GM21737 (cell line): ENCODE measurements around the gene PVR.

ENCODE experiments used
- ATAC-seq: cut with Tn5 transposase; IDR thresholded peaks from one replicate; pipeline ENCODE4 v1.9.1; 2021; ENCODE audit warnings: mild to moderate bottlenecking, moderate library complexity; ENCODE audit not compliant: unreplicated experiment

Gene PVR

DNA sequence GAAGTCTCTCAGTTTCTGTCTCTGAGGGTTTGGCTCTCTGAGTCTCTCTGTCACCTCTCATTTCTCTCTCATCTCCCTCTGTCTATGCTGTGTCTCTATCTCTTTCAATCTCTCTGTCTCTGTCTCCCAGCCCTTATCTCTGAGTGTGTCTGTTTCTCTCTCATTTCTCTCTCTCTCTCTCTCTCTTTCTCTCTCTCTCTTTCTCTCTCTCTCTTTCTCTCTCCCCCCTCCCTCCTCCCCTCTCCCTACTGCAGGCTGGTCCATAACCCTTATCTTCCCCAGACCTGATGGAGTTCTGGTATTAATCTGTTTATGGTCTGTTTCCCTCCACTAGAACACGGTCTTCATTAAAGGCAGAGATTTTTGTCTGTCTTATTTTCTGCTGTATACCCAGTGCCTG, 1.3 kb upstream of the PVR start:
- ATAC-seq, result no peak

DNA sequence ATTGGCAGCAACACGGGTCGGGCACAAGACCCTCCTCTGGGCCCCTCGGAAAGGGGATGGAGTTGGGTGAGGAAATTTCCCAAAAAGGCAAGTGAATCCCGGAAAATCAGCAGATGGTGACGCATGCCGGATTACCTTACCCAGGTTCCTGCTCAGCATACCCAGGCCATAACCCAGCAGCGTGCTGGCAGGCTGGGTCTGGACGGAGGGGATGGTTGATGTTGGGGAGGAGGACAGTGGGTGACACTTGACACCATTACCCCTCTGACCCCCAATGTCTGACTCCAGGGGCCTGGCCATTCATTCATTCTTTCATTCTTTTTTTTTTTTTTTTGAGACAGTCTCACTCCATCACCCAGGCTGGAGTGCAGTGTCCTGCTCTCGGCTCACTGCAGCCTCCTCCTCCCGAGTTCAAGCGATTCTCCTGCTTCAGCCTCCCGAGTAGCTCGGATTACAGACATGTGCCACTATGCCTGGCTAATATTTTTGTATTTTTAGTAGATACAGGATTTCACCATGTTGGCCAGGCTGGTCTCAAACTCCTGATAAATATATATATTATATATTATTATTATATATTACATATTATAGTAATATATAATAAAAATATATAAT, 799 bp downstream of the PVR start:
- no peak for ATAC-seq

DNA sequence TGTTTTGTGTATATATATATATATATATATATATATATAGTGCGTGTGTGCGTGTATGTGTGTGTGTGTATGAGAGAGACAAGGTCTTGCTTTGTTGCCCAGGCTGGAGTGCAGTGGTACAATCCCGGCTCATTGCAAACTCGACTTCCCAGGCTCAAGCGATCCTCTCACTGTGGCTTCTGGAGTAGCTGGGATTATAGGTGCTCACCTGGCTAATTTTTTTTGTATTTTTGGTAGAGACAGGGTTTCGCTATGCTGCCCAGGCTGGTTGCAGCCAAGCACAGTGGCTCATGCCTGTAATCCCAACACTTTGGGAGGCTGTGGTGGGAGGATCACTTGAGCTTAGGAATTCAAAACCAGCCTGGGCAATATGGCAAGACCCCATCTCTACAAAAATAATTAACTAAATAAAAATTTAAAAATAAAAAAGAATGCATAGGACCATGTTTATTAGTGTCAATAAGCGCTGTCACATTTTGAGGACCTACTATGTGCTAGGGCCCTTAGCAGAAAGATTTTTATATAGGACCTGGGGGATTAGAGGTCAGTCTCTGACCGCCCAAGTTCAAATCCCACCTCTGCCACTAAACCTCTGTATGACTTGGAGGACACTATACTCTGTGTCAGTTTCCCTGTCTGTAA, 1.8 kb downstream of the PVR start:
- ATAC-seq, result no peak

DNA sequence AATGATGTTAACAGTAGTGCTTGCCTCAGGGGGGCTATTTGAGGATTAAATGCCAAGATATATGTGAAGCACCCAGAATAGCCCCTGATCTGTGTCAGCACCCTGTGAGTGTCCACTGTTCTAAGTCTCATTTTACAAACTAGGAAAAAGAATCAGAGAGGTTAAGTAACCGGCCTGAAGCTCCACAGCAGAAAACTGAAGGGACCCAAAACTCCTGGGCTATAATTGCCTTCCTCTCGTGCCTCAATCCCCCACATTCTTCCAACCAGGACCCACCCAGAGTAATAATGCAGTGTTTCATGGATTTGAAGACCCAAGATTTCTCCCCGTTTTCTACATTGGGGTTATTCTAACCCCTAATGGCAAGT, 2.3 kb downstream of the PVR start:
- ATAC-seq, result no peak

DNA sequence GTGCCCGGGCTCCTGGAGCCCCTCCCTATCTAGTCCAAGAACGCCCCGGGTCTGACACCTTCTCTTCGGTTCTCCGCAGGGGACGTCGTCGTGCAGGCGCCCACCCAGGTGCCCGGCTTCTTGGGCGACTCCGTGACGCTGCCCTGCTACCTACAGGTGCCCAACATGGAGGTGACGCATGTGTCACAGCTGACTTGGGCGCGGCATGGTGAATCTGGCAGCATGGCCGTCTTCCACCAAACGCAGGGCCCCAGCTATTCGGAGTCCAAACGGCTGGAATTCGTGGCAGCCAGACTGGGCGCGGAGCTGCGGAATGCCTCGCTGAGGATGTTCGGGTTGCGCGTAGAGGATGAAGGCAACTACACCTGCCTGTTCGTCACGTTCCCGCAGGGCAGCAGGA, 3.4 kb downstream of the PVR start:
- no peak for ATAC-seq

DNA sequence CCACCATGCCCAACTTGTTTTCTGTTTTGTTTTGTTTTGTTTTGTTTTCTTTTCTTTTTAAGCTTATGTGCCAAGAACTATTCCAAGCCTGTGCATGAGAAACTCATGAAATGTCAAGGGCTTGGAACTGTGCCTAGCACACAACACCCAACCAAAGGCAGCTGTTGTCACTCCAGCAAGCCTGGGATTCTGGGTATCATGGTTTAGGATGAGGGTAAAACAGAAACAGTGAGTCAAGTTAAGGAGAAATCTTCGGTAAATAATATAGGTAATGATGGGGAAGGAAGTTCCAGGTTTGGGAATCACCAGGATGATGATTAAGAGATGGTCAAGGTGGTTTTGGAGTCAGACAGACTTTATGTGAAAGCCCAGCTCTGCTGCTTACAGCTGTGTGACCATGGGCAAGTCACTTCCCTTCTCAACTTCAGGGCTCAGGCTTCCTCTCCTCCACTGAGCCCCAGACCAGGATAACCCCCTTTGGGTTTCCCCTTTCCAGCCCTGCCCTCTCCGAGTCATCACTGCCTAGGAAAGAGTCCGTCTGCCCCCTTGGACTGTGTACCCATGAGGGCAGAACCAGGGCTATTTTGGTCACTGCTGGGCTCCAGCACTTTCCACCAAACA, 5.0 kb downstream of the PVR start:
- no peak for ATAC-seq

DNA sequence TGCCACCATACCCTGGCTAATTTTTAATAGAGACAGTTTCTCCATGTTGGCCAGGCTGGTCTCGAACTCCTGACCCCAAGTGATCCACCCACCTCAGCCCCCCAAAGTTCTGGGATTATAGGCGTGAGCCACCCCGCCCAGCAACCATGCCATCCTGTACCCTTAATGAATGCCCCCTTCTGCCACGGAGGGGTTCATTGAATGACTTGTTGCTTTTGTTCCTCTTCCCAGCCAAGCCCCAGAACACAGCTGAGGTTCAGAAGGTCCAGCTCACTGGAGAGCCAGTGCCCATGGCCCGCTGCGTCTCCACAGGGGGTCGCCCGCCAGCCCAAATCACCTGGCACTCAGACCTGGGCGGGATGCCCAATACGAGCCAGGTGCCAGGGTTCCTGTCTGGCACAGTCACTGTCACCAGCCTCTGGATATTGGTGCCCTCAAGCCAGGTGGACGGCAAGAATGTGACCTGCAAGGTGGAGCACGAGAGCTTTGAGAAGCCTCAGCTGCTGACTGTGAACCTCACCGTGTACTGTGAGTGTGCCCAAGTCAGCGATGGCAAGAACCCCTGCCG, 6.0 kb downstream of the PVR start:
- no peak for ATAC-seq

DNA sequence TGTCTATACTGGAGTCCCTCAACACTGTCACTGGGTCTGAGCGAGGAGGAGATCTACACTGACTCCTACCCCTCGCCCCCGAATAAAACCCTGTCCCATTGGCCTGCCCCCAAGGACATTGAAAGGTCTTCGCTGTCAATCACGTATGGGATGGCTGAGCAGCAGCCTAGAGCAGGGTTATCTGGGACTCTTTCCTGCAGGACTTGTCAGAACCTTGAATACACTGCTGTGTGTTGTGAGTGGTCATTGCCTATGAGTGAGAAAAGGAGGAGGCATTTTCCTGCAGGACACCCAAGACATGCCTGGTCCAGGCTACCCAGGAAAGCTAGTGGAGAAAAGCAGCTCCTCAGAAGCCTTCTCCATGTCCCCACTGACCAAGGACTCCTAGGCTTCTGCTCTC, 9.6 kb downstream of the PVR start:
- ATAC-seq, result no peak

DNA sequence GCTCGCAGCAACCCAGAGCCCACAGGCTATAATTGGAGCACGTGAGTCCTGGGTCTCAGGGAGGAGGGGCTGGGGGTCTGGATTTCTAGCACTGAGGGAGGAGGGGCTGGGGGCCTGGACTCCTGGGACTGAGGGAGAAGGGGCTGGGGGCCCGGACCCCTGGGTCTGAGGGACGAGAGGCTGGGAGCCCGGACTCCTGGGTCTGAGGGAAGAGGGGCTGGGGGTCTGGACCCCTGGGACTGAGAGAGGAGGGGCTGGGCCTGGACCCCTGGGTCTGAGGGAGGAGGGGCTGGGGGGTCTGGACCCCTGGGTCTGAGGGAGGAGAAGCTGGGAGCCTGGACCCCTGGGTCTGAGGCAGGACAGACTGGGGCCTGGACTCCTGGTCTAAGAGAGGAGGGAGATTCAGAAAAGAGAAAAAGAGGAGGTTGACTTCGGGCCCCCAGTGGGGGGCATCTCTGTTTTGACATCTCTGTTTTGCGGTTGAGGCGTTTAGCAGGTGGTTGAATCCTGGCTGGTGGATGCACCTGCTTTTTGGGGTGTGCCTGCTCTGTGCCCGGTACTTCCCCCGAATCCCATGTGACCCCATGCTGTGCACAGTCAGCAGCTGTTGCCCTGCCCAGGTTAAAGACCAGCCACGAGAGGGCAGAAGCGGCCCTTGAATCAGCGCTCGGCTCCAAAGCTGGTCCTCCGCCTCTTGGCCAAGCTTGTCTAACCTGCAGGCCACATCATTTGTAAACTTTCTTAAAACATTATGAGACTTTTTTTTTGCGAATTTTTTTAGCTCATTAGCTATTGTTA, 10.5 kb downstream of the PVR start:
- ATAC-seq, result peak; percentile 85

DNA sequence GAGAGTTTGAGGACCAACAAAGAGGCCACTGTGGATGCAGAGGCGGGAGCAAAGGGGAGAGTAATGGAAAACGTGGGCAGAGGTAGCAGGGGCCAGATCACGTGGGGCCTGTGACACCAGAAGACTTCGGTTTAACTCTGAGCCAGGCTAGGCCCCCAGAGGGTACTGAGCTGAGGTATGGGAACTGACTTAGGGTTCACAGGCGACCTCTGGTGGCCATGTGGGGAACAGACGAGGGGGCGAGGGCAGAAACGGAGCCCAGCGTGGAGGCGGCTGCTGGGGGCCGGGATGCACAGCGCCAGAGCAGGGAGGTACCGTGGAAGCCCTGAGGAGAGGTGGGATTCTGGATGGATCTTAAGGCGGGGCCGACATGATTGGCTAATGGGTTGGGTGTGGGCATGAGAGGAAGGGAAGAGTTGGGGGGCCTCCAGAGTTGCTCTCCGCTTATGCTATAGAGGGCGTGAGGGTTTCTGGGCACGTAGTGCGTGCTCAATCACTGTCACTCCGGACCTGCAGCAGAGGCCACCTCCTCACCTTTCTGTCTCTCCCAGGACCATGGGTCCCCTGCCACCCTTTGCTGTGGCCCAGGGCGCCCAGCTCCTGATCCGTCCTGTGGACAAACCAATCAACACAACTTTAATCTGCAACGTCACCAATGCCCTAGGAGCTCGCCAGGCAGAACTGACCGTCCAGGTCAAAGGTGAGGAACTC, 13.7 kb downstream of the PVR start:
- no peak for ATAC-seq

DNA sequence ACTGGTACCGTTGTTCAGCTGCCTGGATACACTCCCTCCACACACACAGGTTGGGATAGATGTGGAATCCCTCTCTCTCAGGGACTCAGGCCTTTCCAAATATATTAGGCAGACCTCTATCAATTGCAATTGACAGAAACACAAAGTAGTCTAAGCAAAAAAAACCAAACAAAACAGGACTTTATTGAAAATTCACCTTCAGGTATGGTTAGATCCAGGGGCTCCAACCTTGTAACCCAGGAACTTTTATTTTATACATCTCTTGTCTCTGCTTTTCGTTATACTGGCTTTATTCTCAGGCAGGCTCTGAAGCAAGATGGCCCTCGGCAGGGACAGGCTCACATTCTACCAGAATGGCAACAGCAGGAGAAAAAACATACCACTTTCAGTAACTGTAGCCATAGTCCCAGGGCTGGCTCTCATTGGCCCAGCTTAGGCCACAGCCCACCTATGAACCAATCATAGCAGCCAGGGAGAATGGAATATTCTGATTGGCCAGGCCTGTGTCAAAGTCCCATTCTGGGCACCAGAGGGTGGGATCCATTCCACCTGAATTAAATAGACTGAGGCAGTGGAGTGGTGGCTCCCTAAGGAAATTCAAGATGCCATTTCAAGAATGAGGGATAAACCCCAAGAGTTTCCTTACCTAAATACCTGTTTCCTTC, 14.5 kb downstream of the PVR start:
- no peak for ATAC-seq

DNA sequence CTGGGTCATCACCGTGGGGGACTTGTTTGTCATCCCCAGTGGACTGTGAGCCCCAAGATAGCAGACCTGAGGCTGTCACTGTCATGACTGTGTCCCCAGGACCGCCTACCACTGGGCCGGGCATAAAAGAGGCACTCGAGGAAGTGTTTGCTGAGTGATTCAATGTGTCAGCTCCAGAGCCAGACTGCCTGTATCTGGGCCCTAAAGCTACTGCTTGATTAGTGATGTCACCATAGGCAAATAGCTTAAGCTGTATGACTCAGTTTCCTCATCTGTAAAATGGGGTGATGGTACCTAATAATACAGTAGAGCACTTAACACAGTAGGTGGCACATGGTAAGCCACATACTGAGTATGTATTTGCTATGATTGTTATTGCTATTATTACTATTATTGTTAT, 16.4 kb downstream of the PVR start:
- ATAC-seq, result no peak

DNA sequence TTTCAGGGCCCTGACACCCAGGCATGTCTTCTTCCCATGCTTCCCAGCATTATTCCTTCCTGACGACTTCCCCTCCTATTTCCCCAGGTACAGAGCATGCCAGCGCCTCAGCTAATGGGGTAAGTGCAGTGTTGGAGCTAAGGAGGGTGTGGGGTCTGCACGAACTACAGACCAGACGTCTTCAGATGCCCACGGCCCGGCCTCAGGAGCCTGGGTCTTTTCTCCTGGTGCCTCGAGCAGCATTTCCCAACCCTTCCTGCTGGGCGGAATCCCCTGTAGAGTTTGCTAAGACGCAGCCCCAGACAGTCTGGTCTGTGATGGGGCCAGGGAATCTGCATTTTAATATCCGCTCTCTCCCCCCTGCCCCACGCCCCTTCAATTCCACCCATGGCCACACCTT, 17.5 kb downstream of the PVR start:
- ATAC-seq, result no peak

DNA sequence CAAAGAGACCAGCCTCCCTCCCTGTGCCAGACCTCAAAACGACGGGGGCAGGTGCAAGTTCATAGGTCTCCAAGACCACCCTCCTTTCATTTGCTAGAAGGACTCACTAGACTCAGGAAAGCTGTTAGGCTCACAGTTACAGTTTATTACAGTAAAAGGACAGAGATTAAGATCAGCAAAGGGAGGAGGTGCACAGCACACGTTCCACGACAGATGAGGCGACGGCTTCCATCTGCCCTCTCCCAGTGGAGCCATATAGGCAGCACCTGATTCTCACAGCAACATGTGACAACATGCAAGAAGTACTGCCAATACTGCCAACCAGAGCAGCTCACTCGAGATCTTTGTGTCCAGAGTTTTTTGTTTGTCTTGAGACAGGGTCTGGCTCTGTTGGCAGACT, 18.2 kb downstream of the PVR start:
- ATAC-seq, result no peak

DNA sequence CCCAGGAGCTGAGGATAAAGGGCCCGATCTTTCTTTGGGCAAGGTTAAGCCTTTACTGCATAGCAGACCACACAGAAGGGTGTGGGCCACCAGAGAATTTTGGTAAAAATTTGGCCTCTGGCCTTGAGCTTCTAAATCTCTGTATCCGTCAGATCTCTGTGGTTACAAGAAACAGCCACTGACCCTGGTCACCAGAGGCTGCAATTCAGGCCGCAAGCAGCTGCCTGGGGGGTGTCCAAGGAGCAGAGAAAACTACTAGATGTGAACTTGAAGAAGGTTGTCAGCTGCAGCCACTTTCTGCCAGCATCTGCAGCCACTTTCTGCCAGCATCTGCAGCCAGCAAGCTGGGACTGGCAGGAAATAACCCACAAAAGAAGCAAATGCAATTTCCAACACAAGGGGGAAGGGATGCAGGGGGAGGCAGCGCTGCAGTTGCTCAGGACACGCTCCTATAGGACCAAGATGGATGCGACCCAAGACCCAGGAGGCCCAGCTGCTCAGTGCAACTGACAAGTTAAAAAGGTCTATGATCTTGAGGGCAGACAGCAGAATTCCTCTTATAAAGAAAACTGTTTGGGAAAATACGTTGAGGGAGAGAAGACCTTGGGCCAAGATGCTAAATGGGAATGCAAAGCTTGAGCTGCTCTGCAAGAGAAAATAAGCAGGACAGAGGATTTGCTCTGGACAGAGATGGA, 19.1 kb downstream of the PVR start:
- ATAC-seq, result no peak

DNA sequence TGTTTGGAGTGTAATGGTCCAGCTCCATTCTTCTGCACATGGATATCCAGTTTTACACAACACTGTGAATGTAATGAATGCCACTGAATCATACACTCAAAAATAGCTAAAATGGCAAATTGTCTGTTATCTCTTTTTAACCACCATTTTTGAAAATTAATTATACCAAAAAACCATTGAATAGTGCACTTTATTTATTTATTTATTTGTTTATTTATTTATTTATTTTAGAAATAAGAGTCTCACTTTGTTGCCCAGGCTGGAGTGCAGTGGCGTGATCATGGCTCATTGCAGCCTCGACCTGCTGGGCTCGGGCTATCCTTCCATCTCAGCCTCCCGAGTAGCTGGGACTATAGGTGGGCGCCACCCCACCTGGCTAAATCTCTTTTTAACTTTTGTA, 20.3 kb downstream of the PVR start:
- no peak for ATAC-seq

DNA sequence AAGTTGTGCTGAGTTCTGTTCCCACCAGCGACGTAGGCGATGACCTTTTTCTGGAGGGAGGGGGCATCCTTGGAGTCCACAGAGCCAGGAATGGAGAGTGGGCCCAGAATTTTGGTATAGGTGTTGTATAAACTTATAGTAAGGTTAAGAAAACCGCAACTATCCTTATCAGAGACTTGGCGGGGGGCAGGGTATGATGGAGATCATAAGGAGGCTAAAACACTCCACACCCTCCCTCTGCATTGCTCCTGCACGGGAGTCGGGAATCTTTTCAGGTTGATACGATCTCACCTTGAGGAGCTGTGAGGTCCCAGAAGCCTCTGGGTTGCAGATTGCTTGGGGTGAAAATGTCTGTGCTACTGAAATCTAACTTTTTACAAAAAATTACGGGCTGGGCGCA, 21.3 kb downstream of the PVR start:
- no peak for ATAC-seq

DNA sequence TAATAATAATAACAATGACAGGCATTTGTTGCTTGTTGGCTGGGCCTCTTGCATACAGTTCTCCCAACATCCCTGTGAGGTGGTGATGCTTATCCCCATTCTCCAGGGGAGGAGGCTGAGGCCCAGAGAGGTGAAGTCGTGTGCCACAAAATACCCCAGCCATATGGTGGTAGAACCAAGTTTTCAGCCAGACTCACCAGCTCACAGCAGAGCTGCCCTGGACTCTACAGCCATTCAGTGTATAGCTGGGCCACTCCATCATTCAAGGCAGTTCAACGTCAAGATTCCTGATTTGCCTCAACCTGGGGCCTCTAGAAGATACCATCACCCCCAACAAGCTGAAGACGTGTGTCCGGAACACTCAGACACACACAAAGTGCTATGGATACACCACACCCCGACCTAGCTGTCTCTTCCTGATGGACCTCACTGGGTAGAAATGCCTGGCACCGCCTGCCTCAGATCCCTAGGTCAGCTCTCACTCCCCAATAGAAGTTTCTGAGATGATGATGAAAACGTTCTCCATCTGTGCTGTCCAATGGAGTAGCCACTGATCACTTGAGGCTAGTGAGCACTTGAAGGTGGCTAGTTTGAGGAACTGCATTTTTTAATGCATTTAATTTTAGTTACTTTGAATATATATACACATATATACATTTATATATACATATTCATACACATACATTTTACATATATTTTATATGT, 23.3 kb downstream of the PVR start:
- ATAC-seq, result no peak
